Measurements from ENCODE around the gene ECD. TPM values are rescaled to one million over a fixed set of nuclear protein-coding genes. Genes with fewer than 3 reads are reported as not detected.

ECD gene
- total RNA-seq, 1 donor from 2014 or later = 35.6 TPM

- Histone ChIP-seq H3K27ac (ENCODE audit: low read depth, low read length) (no peak overlapping the region), H3K36me3 (ENCODE audit: insufficient read depth, low read length) (no peaks in the 10 kb centered on the region), H3K4me2 (ENCODE audit: low read length) (no peak overlapping the region), H3K79me2 (ENCODE audit: insufficient read depth, low read length) (no peaks in the 10 kb centered on the region), H3K9ac (ENCODE audit: low read length) (no peak overlapping the region), H3K27me3 (ENCODE audit: insufficient read depth, low read length) (no peaks in the 10 kb centered on the region), H3K4me1 (ENCODE audit: insufficient read depth, low read length) (no peaks in the 10 kb centered on the region), H2AFZ (ENCODE audit: low read depth, low read length) (no peak overlapping the region), H4K20me1 (ENCODE audit: insufficient read depth, low read length) (no peaks in the 10 kb centered on the region), H3K4me3 (ENCODE audit: insufficient read depth, low read depth, low read length) (no peak overlapping the region), H3K9me3 (ENCODE audit: insufficient read depth, low read depth, low read length) (no peaks in the 10 kb centered on the region)
- no peak for FAIRE-seq
- H3K27ac Mint-ChIP-seq (ENCODE audit: unreplicated experiment) = no peak overlapping the region
- peaks cover 3% of the 10 kb centered on the region for H3K4me1 Mint-ChIP-seq (ENCODE audit: low read depth, unreplicated experiment)
- no peaks in the 10 kb centered on the region for H3K27me3 Mint-ChIP-seq (ENCODE audit: low read depth, unreplicated experiment)
- H3K36me3 Mint-ChIP-seq (ENCODE audit: low read depth, unreplicated experiment) = peaks cover 7% of the 10 kb centered on the region
- H3K4me3 Mint-ChIP-seq (ENCODE audit: unreplicated experiment) = no peak overlapping the region
- peaks cover 4% of the 10 kb centered on the region for H3K9me3 Mint-ChIP-seq (ENCODE audit: unreplicated experiment)
- no peak for TF ChIP-seq EZH2 (IDR thresholded peaks at IDR 0.05; ENCODE audit: insufficient read depth, low read length)
- TF ChIP-seq CTCF (IDR thresholded peaks at IDR 0.05; ENCODE audit: insufficient read depth, low read depth, low read length) = no peak
- no peak for DNase-seq (ENCODE audit: low read depth)
Measured at GRCh38 chr10:73211106-73211811, 43.5 kb upstream of the ECD start.

- H3K27me3 ChIP-seq (ENCODE audit: insufficient read depth, low read length) = no peaks in the 10 kb centered on the region
- Mint-ChIP-seq H3K4me1 (ENCODE audit: low read depth, unreplicated experiment) (peaks cover 3% of the 10 kb centered on the region), H3K27ac (ENCODE audit: unreplicated experiment) (no peak overlapping the region), H3K4me3 (ENCODE audit: unreplicated experiment) (no peak overlapping the region), H3K27me3 (ENCODE audit: low read depth, unreplicated experiment) (no peaks in the 10 kb centered on the region), H3K9me3 (ENCODE audit: unreplicated experiment) (peaks cover 10% of the 10 kb centered on the region), H3K36me3 (ENCODE audit: low read depth, unreplicated experiment) (peaks cover 12% of the 10 kb centered on the region)
- no peak overlapping the region for H3K9ac ChIP-seq (ENCODE audit: low read length)
- H3K9me3 ChIP-seq (ENCODE audit: insufficient read depth, low read depth, low read length) = peaks cover 2% of the 10 kb centered on the region
- H3K4me2 ChIP-seq (ENCODE audit: low read length) = no peak overlapping the region
- no peaks in the 10 kb centered on the region for H4K20me1 ChIP-seq (ENCODE audit: insufficient read depth, low read length)
- H3K4me1 ChIP-seq (ENCODE audit: insufficient read depth, low read length) = no peaks in the 10 kb centered on the region
- DNase-seq (ENCODE audit: low read depth) = no peak
- H3K4me3 ChIP-seq (ENCODE audit: insufficient read depth, low read depth, low read length) = no peak overlapping the region
- FAIRE-seq = no peak
- no peaks in the 10 kb centered on the region for H3K36me3 ChIP-seq (ENCODE audit: insufficient read depth, low read length)
- no peaks in the 10 kb centered on the region for H3K79me2 ChIP-seq (ENCODE audit: insufficient read depth, low read length)
- H2AFZ ChIP-seq (ENCODE audit: low read depth, low read length) = no peak overlapping the region
- no peak overlapping the region for H3K27ac ChIP-seq (ENCODE audit: low read depth, low read length)
- no peak for TF ChIP-seq EZH2 (IDR thresholded peaks at IDR 0.05; ENCODE audit: insufficient read depth, low read length)
- no peak for TF ChIP-seq CTCF (IDR thresholded peaks at IDR 0.05; ENCODE audit: insufficient read depth, low read depth, low read length)
Measured at GRCh38 chr10:73210395-73211105, 42.7 kb upstream of the ECD start.

GRCh38 chr10:73209705-73210104 lies 41.9 kb upstream of the ECD start:
- peaks cover 3% of the 10 kb centered on the region for H3K4me1 Mint-ChIP-seq (ENCODE audit: low read depth, unreplicated experiment)
- H3K27ac ChIP-seq (ENCODE audit: low read depth, low read length) = no peak overlapping the region
- peak; percentile 8 for DNase-seq (ENCODE audit: low read depth)
- no peak overlapping the region for H3K9ac ChIP-seq (ENCODE audit: low read length)
- no peak for FAIRE-seq
- no peaks in the 10 kb centered on the region for H4K20me1 ChIP-seq (ENCODE audit: insufficient read depth, low read length)
- peaks cover 10% of the 10 kb centered on the region for H3K9me3 Mint-ChIP-seq (ENCODE audit: unreplicated experiment)
- no peak for TF ChIP-seq EZH2 (IDR thresholded peaks at IDR 0.05; ENCODE audit: insufficient read depth, low read length)
- TF ChIP-seq CTCF (IDR thresholded peaks at IDR 0.05; ENCODE audit: insufficient read depth, low read depth, low read length) = no peak
- no peak overlapping the region for H3K4me3 ChIP-seq (ENCODE audit: insufficient read depth, low read depth, low read length)
- no peak overlapping the region for H3K27ac Mint-ChIP-seq (ENCODE audit: unreplicated experiment)
- no peaks in the 10 kb centered on the region for H3K27me3 ChIP-seq (ENCODE audit: insufficient read depth, low read length)
- H3K36me3 Mint-ChIP-seq (ENCODE audit: low read depth, unreplicated experiment) = peaks cover 12% of the 10 kb centered on the region
- no peaks in the 10 kb centered on the region for H3K27me3 Mint-ChIP-seq (ENCODE audit: low read depth, unreplicated experiment)
- no peaks in the 10 kb centered on the region for H3K4me1 ChIP-seq (ENCODE audit: insufficient read depth, low read length)
- H3K79me2 ChIP-seq (ENCODE audit: insufficient read depth, low read length) = no peaks in the 10 kb centered on the region
- no peaks in the 10 kb centered on the region for H3K36me3 ChIP-seq (ENCODE audit: insufficient read depth, low read length)
- H3K4me3 Mint-ChIP-seq (ENCODE audit: unreplicated experiment) = no peak overlapping the region
- H2AFZ ChIP-seq (ENCODE audit: low read depth, low read length) = no peak overlapping the region
- peaks cover 2% of the 10 kb centered on the region for H3K9me3 ChIP-seq (ENCODE audit: insufficient read depth, low read depth, low read length)
- no peak overlapping the region for H3K4me2 ChIP-seq (ENCODE audit: low read length)

All from astrocyte (in vitro differentiated cells and primary cell).